ENCODE results near the gene ARHGEF7.
"Not testable (repeated sequence)": the region's sequence is repeated elsewhere in the genome, so short reads cannot be mapped to it uniquely, and the experiment has no call there.

Gene ARHGEF7

GRCh38 chr13:111174377-111175114 is 59.4 kb downstream of the ARHGEF7 start:
- no peak for DNase-seq (ENCODE audit: low spot score)

GRCh38 chr13:111175372-111175771 is 60.3 kb downstream of the ARHGEF7 start:
- no peak for DNase-seq (ENCODE audit: low spot score)

GRCh38 chr13:111175935-111176334 is 60.8 kb downstream of the ARHGEF7 start:
- DNase-seq (ENCODE audit: low spot score): no peak

GRCh38 chr13:111176421-111176820 is 61.3 kb downstream of the ARHGEF7 start:
- no peak for DNase-seq (ENCODE audit: low spot score)

- DNase-seq (ENCODE audit: low spot score): peak; percentile 85
Observed at GRCh38 chr13:111177081-111177711, 62.1 kb downstream of the ARHGEF7 start.

- DNase-seq (ENCODE audit: low spot score): no peak
Observed at GRCh38 chr13:111177921-111178320, 62.8 kb downstream of the ARHGEF7 start.

GRCh38 chr13:111178402-111178801 is 63.3 kb downstream of the ARHGEF7 start:
- peak; percentile 35 for DNase-seq (ENCODE audit: low spot score)

GRCh38 chr13:111179908-111180760 is 65.0 kb downstream of the ARHGEF7 start:
- no peak for DNase-seq (ENCODE audit: low spot score)

- DNase-seq (ENCODE audit: low spot score): no peak
Observed at GRCh38 chr13:111181977-111182376, 66.9 kb downstream of the ARHGEF7 start.

- no peak for DNase-seq (ENCODE audit: low spot score)
Observed at GRCh38 chr13:111183087-111183645, 68.1 kb downstream of the ARHGEF7 start.

- DNase-seq (ENCODE audit: low spot score): no peak
Observed at GRCh38 chr13:111183959-111184358, 68.8 kb downstream of the ARHGEF7 start.

GRCh38 chr13:111184458-111185401 is 69.6 kb downstream of the ARHGEF7 start:
- DNase-seq (ENCODE audit: low spot score): peak; percentile 29

- no peak for DNase-seq (ENCODE audit: low spot score)
Observed at GRCh38 chr13:111186305-111186935, 71.3 kb downstream of the ARHGEF7 start.

- no peak for DNase-seq (ENCODE audit: low spot score)
Observed at GRCh38 chr13:111187960-111188541, 72.9 kb downstream of the ARHGEF7 start.

GRCh38 chr13:111189064-111189505 is 74.0 kb downstream of the ARHGEF7 start:
- DNase-seq (ENCODE audit: low spot score): not testable (repeated sequence)

GRCh38 chr13:111189516-111189915 is 74.4 kb downstream of the ARHGEF7 start:
- DNase-seq (ENCODE audit: low spot score): not testable (repeated sequence)

- not testable (repeated sequence) for DNase-seq (ENCODE audit: low spot score)
Observed at GRCh38 chr13:111193223-111193622, 78.1 kb downstream of the ARHGEF7 start.

- not testable (repeated sequence) for DNase-seq (ENCODE audit: low spot score)
Observed at GRCh38 chr13:111194651-111195050, 79.5 kb downstream of the ARHGEF7 start.

- DNase-seq (ENCODE audit: low spot score): not testable (repeated sequence)
Observed at GRCh38 chr13:111198732-111199378, 83.7 kb downstream of the ARHGEF7 start.
